Measurements from ENCODE around the gene SPO11. TPM values are rescaled to one million over a fixed set of nuclear protein-coding genes. Genes with fewer than 3 reads are reported as not detected.

SPO11 gene
- total and polyA plus RNA-seq, 2 of the 13 experiments (the other 11 are each of a cell fraction or from before 2014, with no cell fraction given): not detected

- TF ChIP-seq PAXIP1 (CRISPR knock-in tag; conservative IDR thresholded peaks at IDR 0.05): no peak
- TF ChIP-seq PRPF4 (IDR thresholded peaks at IDR 0.05; ENCODE audit: low read depth, low read length, poor library complexity, severe bottlenecking): peak; percentile 99
- 0 out of 2 replicates have a peak, but pooled peaks have one; percentile 25 for TF ChIP-seq CERS6 (CRISPR knock-in tag; IDR thresholded peaks at IDR 0.05)
- 0 out of 2 replicates have a peak, but pooled peaks have one; percentile 18 for TF ChIP-seq ZNF136 (CRISPR knock-in tag; IDR thresholded peaks at IDR 0.05; ENCODE audit: low read depth)
- peak; percentile 53; the same call in 1 of the 2 replicates for TF ChIP-seq ZFP37 (CRISPR knock-in tag; IDR thresholded peaks at IDR 0.05; ENCODE audit: borderline replicate concordance)
- no peak for TF ChIP-seq ZNF737 (CRISPR knock-in tag; IDR thresholded peaks at IDR 0.05; ENCODE audit: borderline replicate concordance)
- TF ChIP-seq KLF6 (CRISPR knock-in tag; IDR thresholded peaks at IDR 0.05): no peak
- peak; percentile 25; the same call in 1 of the 2 replicates for TF ChIP-seq ZNF343 (CRISPR knock-in tag; IDR thresholded peaks at IDR 0.05)
- TF ChIP-seq NFE2 (CRISPR knock-in tag; IDR thresholded peaks at IDR 0.05): no peak
- no peak for TF ChIP-seq KDM4B (CRISPR knock-in tag; IDR thresholded peaks at IDR 0.05)
- 0 out of 2 replicates have a peak, but pooled peaks have one; percentile 20 for TF ChIP-seq ZNF142 (CRISPR knock-in tag; IDR thresholded peaks at IDR 0.05)
- TF ChIP-seq TCF7 (IDR thresholded peaks at IDR 0.05; ENCODE audit: low read depth): no peak
- TF ChIP-seq ZNF709 (CRISPR knock-in tag; IDR thresholded peaks at IDR 0.05): no peak
- TF ChIP-seq ZNF414 (CRISPR knock-in tag; IDR thresholded peaks at IDR 0.05): peak; percentile 42; the same call in 1 of the 2 replicates
- no peak for TF ChIP-seq HOXA5 (CRISPR knock-in tag; IDR thresholded peaks at IDR 0.05)
- peak; percentile 22 for TF ChIP-seq DMAP1 (CRISPR knock-in tag; IDR thresholded peaks at IDR 0.05)
These were observed 61.2 kb downstream of the SPO11 start, which contains the start of gene RBM38 (continued) for GRCh38 chr20:57390604-57391438.
